Uterus (tissue), 4 donors: ENCODE results near the gene THBS2. TPM values are rescaled to one million over a fixed set of nuclear protein-coding genes. Genes with fewer than 3 reads are reported as not detected.
A peak's percentile ranks its signal among the peaks of the same experiment; 100 is the strongest.

ENCODE experiments used
- DNase-seq, 2 donors: peaks; one replicate each; pipeline ENCODE4 v3.0.0-alpha.2; 2019 to 2020
- H3K27ac ChIP-seq, 2 donors: fragments of 200-600 bp; sonication (generic); 1 replicate in 1 of 2; 2 replicates in 1 of 2; pipeline ENCODE4 v1.5.1; 2016 to 2018
- H3K27me3 ChIP-seq, 2 donors: fragments of 200-600 bp; sonication (generic); one replicate each; pipeline ENCODE4 v1.5.1; 2018 to 2019; ENCODE audit warnings: control low read depth in 1 of 2
- H3K36me3 ChIP-seq, 2 donors: fragments of 200-600 bp; sonication (generic); one replicate each; pipeline ENCODE4 v1.5.1; 2019; ENCODE audit warnings: control low read depth in 1 of 2
- H3K4me1 ChIP-seq, 2 donors: fragments of 200-600 bp; sonication (generic); one replicate each; pipeline ENCODE4 v1.5.1; 2018 to 2019; ENCODE audit warnings: control low read depth in 1 of 2
- H3K4me3 ChIP-seq, 2 donors: fragments of 200-600 bp; sonication (generic); 1 replicate in 1 of 2; 2 replicates in 1 of 2; pipeline ENCODE4 v1.5.1; 2018 to 2019; ENCODE audit warnings: mild to moderate bottlenecking in 1 of 2
- H3K9me3 ChIP-seq, 2 donors: fragments of 200-600 bp; sonication (generic); one replicate each; pipeline ENCODE4 v1.5.1; 2019; ENCODE audit warnings: control low read depth in 1 of 2
- CTCF ChIP-seq, 4 experiments: fragments of 200-600 bp in 2 of 4; fragments of 450-650 bp in 2 of 4; sonication (generic) in 2 of 4; IDR thresholded peaks; one replicate each; pipeline ENCODE4 v1.5.1; 2016 to 2019; ENCODE audit warnings: antibody characterized with exemption in 4 of 4, mild to moderate bottlenecking in 2 of 4, moderate library complexity in 1 of 4
- POLR2A ChIP-seq, 2 donors: fragments of 450-650 bp; IDR thresholded peaks; one replicate each; pipeline ENCODE4 v1.6.1; 2016; ENCODE audit warnings: antibody characterized with exemption in 2 of 2, mild to moderate bottlenecking in 1 of 2, moderate library complexity in 1 of 2
- intact Hi-C: fragments of 100-400 bp; cut with DNase I; formaldehyde crosslinking; loops from one replicate; pipeline ENCODE4 v1.15.1; 2023; ENCODE audit warnings: low total_unique reads
- total RNA-seq, 4 donors: library from RNA; depleted of rRNA in 3 of 4; stranded (reverse); fragments of >200 nt in 3 of 4; gene quantifications; one replicate each; pipeline versions ENCODE4 v1.1.0 to v1.2.4, GENCODE V29; 2014 to 2023
- donor health status: DM: yes; HTN: yes; CAD: no.

THBS2 gene
- total RNA-seq, 4 donors from 2014 or later, result 84.0 to 224 (median 136) TPM

GRCh38 chr6:169213814-169214520 lies 39.7 kb downstream of the THBS2 start:
- Histone ChIP-seq H3K27ac (peak overlapping the region; percentile 95 to 98), H3K9me3 (no peaks in the 10 kb centered on the region), H3K27me3 (no peaks in the 10 kb centered on the region), H3K36me3 (no peaks in the 10 kb centered on the region), H3K4me1 (peaks cover 6 to 13% of the 10 kb centered on the region in 2 donors), H3K4me3 (no peak overlapping the region)
- peak in 1 of 2 donors; percentile 45 for DNase-seq
- intact Hi-C loops, result no loop called here
- TF ChIP-seq POLR2A (IDR thresholded peaks at IDR 0.05) (no peak), CTCF (IDR thresholded peaks at IDR 0.05) (no peak)

- Histone ChIP-seq H3K9me3 (no peaks in the 10 kb centered on the region), H3K4me1 (peaks cover 6 to 13% of the 10 kb centered on the region in 2 donors), H3K4me3 (peak overlapping the region in 1 of 2 donors; percentile 5), H3K27me3 (no peaks in the 10 kb centered on the region), H3K27ac (peak overlapping the region; percentile 95 to 98), H3K36me3 (no peaks in the 10 kb centered on the region)
- TF ChIP-seq POLR2A (IDR thresholded peaks at IDR 0.05), result peak; percentile 18 to 47
- TF ChIP-seq CTCF (IDR thresholded peaks at IDR 0.05), result peak; percentile 42 to 69 (median 59)
- peak; percentile 85 to 93 for DNase-seq
- intact Hi-C loops, result no loop called here
Observed at GRCh38 chr6:169212897-169213813, 40.5 kb downstream of the THBS2 start.

- H3K4me3 ChIP-seq, result no peak overlapping the region
- no peak for DNase-seq
- no peaks in the 10 kb centered on the region for H3K36me3 ChIP-seq
- peak overlapping the region; percentile 95 to 98 for H3K27ac ChIP-seq
- no peak for TF ChIP-seq POLR2A (IDR thresholded peaks at IDR 0.05)
- TF ChIP-seq CTCF (IDR thresholded peaks at IDR 0.05), result no peak
- intact Hi-C loops, result no loop called here
- peaks cover 6 to 13% of the 10 kb centered on the region in 2 donors for H3K4me1 ChIP-seq
- no peaks in the 10 kb centered on the region for H3K9me3 ChIP-seq
- H3K27me3 ChIP-seq, result no peaks in the 10 kb centered on the region
Observed at GRCh38 chr6:169212436-169212835, 41.2 kb downstream of the THBS2 start.

GRCh38 chr6:169211881-169212280 lies 41.8 kb downstream of the THBS2 start:
- Histone ChIP-seq H3K27ac (no peak overlapping the region), H3K4me1 (peaks cover 6 to 13% of the 10 kb centered on the region in 2 donors), H3K4me3 (no peak overlapping the region), H3K36me3 (no peaks in the 10 kb centered on the region), H3K27me3 (no peaks in the 10 kb centered on the region), H3K9me3 (no peaks in the 10 kb centered on the region)
- TF ChIP-seq POLR2A (IDR thresholded peaks at IDR 0.05), result no peak
- TF ChIP-seq CTCF (IDR thresholded peaks at IDR 0.05), result no peak
- intact Hi-C loops, result no loop called here
- no peak for DNase-seq

GRCh38 chr6:169210611-169211010 lies 43.0 kb downstream of the THBS2 start:
- H3K9me3 ChIP-seq, result no peaks in the 10 kb centered on the region
- H3K27me3 ChIP-seq, result no peaks in the 10 kb centered on the region
- H3K36me3 ChIP-seq, result no peaks in the 10 kb centered on the region
- no peak overlapping the region for H3K27ac ChIP-seq
- peaks cover 7 to 13% of the 10 kb centered on the region in 2 donors for H3K4me1 ChIP-seq
- H3K4me3 ChIP-seq, result no peak overlapping the region
- intact Hi-C loops, result no loop called here
- TF ChIP-seq CTCF (IDR thresholded peaks at IDR 0.05) (no peak), POLR2A (IDR thresholded peaks at IDR 0.05) (no peak)
- DNase-seq, result no peak
